PC-3 (cell line): Measurements from ENCODE around the gene RXRB.

Source experiments
- EZH2phosphoT487 ChIP-seq: fragments of 300-600 bp; sonication (generic); IDR thresholded peaks from 2 replicates; pipeline ENCODE4 v1.6.1; 2018; ENCODE audit warnings: mild to moderate bottlenecking, antibody characterized with exemption, low read length, borderline replicate concordance
- TF ChIP-seq, protein P1 (sequence below): fragments of 300-600 bp; sonication (generic); conservative IDR thresholded peaks from 2 replicates; pipeline ENCODE4 v1.5.1; 2017; ENCODE audit warnings: antibody characterized with exemption, low read depth, mild to moderate bottlenecking, low read length

DNA sequence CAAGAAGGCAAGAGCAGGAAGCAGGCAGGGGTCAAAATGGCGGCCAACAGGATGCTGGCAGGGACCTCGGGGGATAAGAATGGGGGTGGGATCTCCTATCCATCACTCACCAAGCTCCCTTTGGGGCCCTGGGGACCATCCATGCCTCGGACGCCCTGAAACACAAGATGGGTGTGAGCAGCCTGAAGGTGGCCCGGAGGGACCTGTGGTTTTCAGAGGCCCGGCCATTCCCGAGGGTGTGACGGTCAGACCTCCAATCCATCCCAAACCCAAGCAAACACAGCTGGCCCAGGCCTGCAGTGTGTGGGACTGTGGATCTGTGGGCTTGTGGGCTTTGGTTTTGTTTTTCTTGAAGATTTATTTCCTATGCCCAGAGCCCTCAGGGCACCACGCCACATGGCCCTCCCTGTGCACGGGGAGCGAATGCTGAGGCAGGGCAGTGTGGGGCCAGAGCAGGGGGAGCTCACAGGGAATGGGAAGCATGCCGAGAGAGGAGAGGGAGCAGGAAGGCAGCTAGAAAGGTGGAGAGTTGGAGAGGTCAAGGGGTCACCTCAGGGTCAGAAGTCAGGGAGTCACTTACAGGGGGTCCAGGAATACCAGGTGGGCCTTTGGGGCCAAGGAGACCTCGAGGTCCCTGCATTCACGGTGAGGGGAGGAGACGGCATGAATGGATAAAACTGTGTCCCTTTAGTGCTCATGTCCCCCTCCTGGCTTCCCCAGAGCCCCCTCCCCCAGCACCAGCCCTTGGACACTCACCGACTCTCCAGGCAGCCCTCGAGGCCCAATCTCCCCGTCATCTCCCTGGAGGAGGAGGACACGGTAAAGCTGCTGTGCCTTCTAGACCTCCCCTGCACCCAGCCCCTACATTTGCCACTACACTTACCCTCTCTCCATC, 22.7 kb downstream of the RXRB start:
- TF ChIP-seq EZH2phosphoT487, result no peak
- TF ChIP-seq, protein P1, sequence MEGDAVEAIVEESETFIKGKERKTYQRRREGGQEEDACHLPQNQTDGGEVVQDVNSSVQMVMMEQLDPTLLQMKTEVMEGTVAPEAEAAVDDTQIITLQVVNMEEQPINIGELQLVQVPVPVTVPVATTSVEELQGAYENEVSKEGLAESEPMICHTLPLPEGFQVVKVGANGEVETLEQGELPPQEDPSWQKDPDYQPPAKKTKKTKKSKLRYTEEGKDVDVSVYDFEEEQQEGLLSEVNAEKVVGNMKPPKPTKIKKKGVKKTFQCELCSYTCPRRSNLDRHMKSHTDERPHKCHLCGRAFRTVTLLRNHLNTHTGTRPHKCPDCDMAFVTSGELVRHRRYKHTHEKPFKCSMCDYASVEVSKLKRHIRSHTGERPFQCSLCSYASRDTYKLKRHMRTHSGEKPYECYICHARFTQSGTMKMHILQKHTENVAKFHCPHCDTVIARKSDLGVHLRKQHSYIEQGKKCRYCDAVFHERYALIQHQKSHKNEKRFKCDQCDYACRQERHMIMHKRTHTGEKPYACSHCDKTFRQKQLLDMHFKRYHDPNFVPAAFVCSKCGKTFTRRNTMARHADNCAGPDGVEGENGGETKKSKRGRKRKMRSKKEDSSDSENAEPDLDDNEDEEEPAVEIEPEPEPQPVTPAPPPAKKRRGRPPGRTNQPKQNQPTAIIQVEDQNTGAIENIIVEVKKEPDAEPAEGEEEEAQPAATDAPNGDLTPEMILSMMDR, result no peak
